Mucosa of descending colon (tissue), 3 donors: ENCODE measurements around the gene CNTN4. TPM values are rescaled to one million over a fixed set of nuclear protein-coding genes. Genes with fewer than 3 reads are reported as not detected.

Experiments used
- ATAC-seq: fragments of 200-7000 bp; cut with Tn5 transposase; one replicate; pipeline ENCODE4 v1.9.1; 2020; ENCODE audit warnings: mild to moderate bottlenecking, moderate library complexity
- DNase-seq, 3 donors: peaks; one replicate each; pipeline ENCODE4 v3.0.0-alpha.2; 2020
- H3K36me3 ChIP-seq: fragments of 200-600 bp; one replicate; pipeline ENCODE4 v1.8.0; 2021; ENCODE audit warnings: low read depth, mild to moderate bottlenecking
- H3K4me1 ChIP-seq: fragments of 200-600 bp; one replicate; pipeline ENCODE4 v1.8.0; 2021; ENCODE audit warnings: low read depth, mild to moderate bottlenecking
- H3K4me3 ChIP-seq: fragments of 200-600 bp; one replicate; pipeline ENCODE4 v1.8.0; 2021; ENCODE audit warnings: mild to moderate bottlenecking
- H3K9me3 ChIP-seq: fragments of 200-600 bp; one replicate; pipeline ENCODE4 v1.8.0; 2021; ENCODE audit warnings: mild to moderate bottlenecking
- CTCF ChIP-seq: fragments of 200-600 bp; IDR thresholded peaks from one replicate; pipeline ENCODE4 v1.8.0; 2022; ENCODE audit warnings: antibody characterized with exemption, mild to moderate bottlenecking
- intact Hi-C, 2 donors: fragments of 100-400 bp; cut with DNase I in 1 of 2; cut with micrococcal nuclease in 1 of 2; formaldehyde crosslinking; loops; one replicate each; pipeline versions ENCODE4 v1.11.0 to v1.11.1; 2022; cut with DNase I, micrococcal nuclease
- total RNA-seq, 3 donors: library from RNA; stranded (reverse); fragmentation: NEBNext Ultra II Directional in 2 of 3; extraction: Animal tissue kit (Norgen Biotek cat#: 25700) in 2 of 3; gene quantifications; one replicate each; pipeline versions ENCODE4 v1.2.1 to v1.2.4, GENCODE V29; 2021 to 2023
- donor health status: DM: no; HTN: no; CAD: no; lungs with moderate emphysema.
- donor health status: DM: no; HTN: no; CAD: no.
- donor health status: DM: no; HTN: yes; CAD: no.

Gene CNTN4
- total RNA-seq, 3 donors from 2014 or later, result 7.8 to 41.1 (median 13.4) TPM

GRCh38 chr3:2950159-2950558, 851.5 kb downstream of the CNTN4 start:
- intact Hi-C loops, result no loop called here
- no peak for TF ChIP-seq CTCF
- H3K36me3 ChIP-seq, result no peaks in the 10 kb centered on the region
- H3K4me1 ChIP-seq, result no peaks in the 10 kb centered on the region
- no peaks in the 10 kb centered on the region for H3K9me3 ChIP-seq
- no peak for DNase-seq
- H3K4me3 ChIP-seq, result no peak overlapping the region
- no peak for ATAC-seq

- Histone ChIP-seq H3K9me3 (no peaks in the 10 kb centered on the region), H3K36me3 (no peaks in the 10 kb centered on the region), H3K4me3 (no peak overlapping the region), H3K4me1 (no peaks in the 10 kb centered on the region)
- no peak for TF ChIP-seq CTCF
- ATAC-seq, result no peak
- no peak for DNase-seq
- intact Hi-C loops, result no loop called here
These were observed 858.4 kb downstream of the CNTN4 start for GRCh38 chr3:2957115-2957514.

- Histone ChIP-seq H3K9me3 (no peaks in the 10 kb centered on the region), H3K4me3 (no peak overlapping the region), H3K36me3 (no peaks in the 10 kb centered on the region), H3K4me1 (no peaks in the 10 kb centered on the region)
- intact Hi-C loops, result no loop called here
- TF ChIP-seq CTCF, result no peak
- peak; percentile 42 for ATAC-seq
- no peak for DNase-seq
These were observed 859.9 kb downstream of the CNTN4 start for GRCh38 chr3:2958551-2958950.

- DNase-seq (no peak), ATAC-seq (no peak)
- no peak for TF ChIP-seq CTCF
- Histone ChIP-seq H3K9me3 (no peaks in the 10 kb centered on the region), H3K4me1 (no peaks in the 10 kb centered on the region), H3K36me3 (no peaks in the 10 kb centered on the region), H3K4me3 (no peak overlapping the region)
- intact Hi-C loops, result no loop called here
These were observed 862.9 kb downstream of the CNTN4 start for GRCh38 chr3:2961576-2961975.

GRCh38 chr3:2967871-2968270, 869.2 kb downstream of the CNTN4 start:
- Histone ChIP-seq H3K4me3 (no peak overlapping the region), H3K9me3 (no peaks in the 10 kb centered on the region), H3K36me3 (no peaks in the 10 kb centered on the region), H3K4me1 (no peaks in the 10 kb centered on the region)
- DNase-seq, result no peak
- no peak for TF ChIP-seq CTCF
- no peak for ATAC-seq
- intact Hi-C loops, result no loop called here

- no peak for TF ChIP-seq CTCF
- no peak for DNase-seq
- Histone ChIP-seq H3K4me3 (no peak overlapping the region), H3K36me3 (no peaks in the 10 kb centered on the region), H3K9me3 (no peaks in the 10 kb centered on the region), H3K4me1 (no peaks in the 10 kb centered on the region)
- no peak for ATAC-seq
- intact Hi-C loops, result no loop called here
These were observed 869.8 kb downstream of the CNTN4 start for GRCh38 chr3:2968475-2968874.
